Measurements from ENCODE around the gene ANKRD53.

ANKRD53 gene, protein sequence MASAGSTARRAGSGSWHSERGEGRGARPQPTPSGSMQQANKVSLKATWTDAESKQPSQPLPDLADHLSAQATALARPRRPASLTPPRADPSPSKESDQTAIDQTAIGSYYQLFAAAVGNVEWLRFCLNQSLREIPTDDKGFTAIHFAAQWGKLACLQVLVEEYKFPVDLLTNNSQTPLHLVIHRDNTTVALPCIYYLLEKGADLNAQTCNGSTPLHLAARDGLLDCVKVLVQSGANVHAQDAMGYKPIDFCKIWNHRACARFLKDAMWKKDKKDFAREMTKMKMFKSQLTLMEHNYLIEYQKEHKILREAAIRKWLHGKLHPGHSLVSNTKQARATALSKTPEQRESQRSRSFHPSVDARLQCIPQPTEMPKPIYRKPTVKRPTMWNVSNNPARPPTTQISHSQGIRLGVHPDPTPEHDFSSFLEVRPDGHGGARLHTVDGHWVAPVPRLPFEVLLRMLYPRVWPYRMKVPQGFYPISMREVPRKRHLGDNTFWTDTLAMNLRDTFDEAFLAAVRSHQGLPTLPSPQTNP

GRCh38 chr2:70978341-70979179, at the start of gene ANKRD53:
Gene ANKRD53 (plus strand): TSS chr2:70978630. CDS start chr2:70978646, 16 bp downstream.
- no peak for DNase-seq (ENCODE audit: low spot score)
- no peak for TF ChIP-seq CTCF (IDR thresholded peaks at IDR 0.05; ENCODE audit: extremely low read depth, insufficient read depth, missing control alignments)
- in situ Hi-C loops (cut with MboI; ENCODE audit: low pct_unique_long_range_greater_than_20kb, low sequenced_read_pairs, unreplicated experiment) = no loop called here

GRCh38 chr2:70930371-70931329, 47.8 kb upstream of the ANKRD53 start:
- in situ Hi-C loops (cut with MboI; ENCODE audit: low pct_unique_long_range_greater_than_20kb, low sequenced_read_pairs, unreplicated experiment) = no loop called here
- TF ChIP-seq CTCF (IDR thresholded peaks at IDR 0.05; ENCODE audit: extremely low read depth, insufficient read depth, missing control alignments) = no peak
- DNase-seq (ENCODE audit: low spot score) = no peak

DNA sequence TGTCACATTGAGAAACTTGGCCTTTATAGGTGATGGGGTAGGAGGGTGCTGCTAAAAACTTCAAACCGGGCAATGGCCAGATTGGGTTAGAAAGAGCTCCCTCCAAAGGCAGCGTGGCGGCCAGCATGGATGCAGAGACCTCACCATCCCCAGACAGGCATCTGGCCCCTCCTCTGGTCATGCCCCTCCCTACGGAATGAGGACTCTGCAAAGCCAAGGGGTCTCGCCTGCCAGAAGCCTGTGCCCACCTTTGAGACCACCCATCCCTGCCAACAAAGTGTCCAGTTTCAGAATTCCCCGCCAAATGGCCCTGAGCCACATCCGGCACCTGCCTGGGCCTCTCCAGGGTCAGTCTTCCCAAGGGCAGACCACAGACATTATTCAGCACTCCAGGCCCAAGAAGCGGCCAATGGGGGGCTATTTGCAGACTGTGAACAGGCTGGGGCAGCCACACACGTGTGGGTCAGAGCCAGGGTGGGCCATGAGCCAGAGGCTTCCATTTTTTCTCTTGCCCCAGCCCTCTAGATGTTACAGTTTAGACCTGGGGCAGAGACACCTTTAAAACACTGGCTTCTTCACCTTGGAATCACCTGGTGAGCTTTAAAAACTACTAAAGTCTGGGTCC, 46.9 kb upstream of the ANKRD53 start:
- DNase-seq (ENCODE audit: low spot score) = no peak
- no peak for TF ChIP-seq CTCF (IDR thresholded peaks at IDR 0.05; ENCODE audit: extremely low read depth, insufficient read depth, missing control alignments)
- in situ Hi-C loops (cut with MboI; ENCODE audit: low pct_unique_long_range_greater_than_20kb, low sequenced_read_pairs, unreplicated experiment) = no loop called here

DNA sequence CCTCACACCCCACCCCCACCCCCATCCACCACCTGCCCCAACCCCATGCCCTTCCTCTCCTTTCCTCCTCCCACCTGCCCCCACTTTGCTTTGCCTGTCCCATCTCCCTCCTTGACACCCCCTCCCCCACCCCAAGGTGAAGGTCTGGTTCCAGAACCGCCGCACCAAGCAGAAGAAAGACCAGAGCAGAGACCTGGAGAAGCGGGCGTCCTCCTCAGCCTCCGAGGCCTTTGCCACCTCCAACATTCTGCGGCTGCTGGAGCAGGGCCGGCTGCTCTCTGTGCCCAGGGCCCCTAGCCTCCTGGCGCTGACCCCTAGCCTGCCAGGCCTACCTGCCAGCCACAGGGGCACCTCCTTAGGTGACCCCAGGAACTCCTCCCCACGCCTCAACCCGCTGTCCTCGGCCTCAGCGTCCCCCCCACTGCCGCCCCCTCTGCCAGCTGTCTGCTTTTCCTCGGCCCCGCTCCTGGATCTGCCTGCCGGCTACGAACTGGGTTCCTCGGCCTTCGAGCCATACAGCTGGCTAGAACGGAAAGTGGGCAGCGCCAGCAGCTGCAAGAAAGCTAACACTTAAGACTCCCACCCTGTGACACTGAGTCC, 45.7 kb upstream of the ANKRD53 start:
- no peak for DNase-seq (ENCODE audit: low spot score)
- in situ Hi-C loops (cut with MboI; ENCODE audit: low pct_unique_long_range_greater_than_20kb, low sequenced_read_pairs, unreplicated experiment) = no loop called here
- TF ChIP-seq CTCF (IDR thresholded peaks at IDR 0.05; ENCODE audit: extremely low read depth, insufficient read depth, missing control alignments) = no peak

- no peak for DNase-seq (ENCODE audit: low spot score)
Observed at GRCh38 chr2:70934981-70935380, 43.4 kb upstream of the ANKRD53 start.

More at GRCh38 chr2:70934981-70935380, 43.4 kb upstream of the ANKRD53 start:
- in situ Hi-C loops (cut with MboI; ENCODE audit: low pct_unique_long_range_greater_than_20kb, low sequenced_read_pairs, unreplicated experiment) = no loop called here
- TF ChIP-seq CTCF (IDR thresholded peaks at IDR 0.05; ENCODE audit: extremely low read depth, insufficient read depth, missing control alignments) = no peak
